Measurements from ENCODE around the gene OR6C70. TPM values are rescaled to one million over a fixed set of nuclear protein-coding genes. Genes with fewer than 3 reads are reported as not detected.

The OR6C70 gene
- total RNA-seq, 3 donors from 2014 or later, result not detected

DNA sequence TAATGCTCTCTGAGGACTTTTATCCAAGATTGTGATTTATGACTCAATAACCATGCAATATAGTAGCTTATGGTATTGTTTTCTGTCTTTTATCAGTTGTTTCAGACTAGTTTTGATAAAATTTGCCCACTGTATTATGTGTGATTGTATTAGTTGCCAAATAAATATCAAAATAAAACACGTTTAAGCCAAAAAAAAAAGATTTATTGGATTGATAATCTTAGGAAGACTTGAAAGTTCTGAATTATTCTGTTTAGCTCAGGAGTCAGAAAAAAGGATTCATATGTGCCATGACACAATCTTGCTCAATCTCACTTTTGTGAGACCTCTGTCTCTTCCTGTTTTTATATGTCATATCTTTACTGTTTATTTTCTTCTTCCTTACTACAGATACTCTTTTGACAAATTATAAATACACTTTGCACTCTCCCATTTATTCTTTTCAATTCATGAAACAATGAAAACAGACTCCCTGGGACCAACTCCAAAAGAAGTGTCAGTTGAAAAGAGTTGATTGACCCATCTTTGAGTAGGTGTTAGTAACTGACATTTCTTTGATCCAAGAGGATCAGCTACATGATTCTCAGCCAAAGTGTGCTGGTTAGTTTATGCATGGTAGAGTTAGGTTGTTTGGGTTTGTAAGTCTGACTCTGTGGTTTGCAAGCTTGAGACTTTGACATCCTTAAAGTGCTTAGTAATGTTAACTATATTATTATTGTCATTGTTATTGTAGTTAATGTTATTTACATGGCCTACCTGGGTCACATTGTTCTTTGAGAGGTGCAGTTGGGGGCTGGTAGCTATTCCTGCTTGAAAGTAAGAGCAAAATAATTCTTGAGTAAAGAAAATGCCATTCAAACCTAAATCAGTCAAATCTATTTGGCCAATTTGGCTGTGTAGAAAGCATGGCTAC is 41.4 kb downstream of the OR6C70 start:
- TF ChIP-seq, protein P1, sequence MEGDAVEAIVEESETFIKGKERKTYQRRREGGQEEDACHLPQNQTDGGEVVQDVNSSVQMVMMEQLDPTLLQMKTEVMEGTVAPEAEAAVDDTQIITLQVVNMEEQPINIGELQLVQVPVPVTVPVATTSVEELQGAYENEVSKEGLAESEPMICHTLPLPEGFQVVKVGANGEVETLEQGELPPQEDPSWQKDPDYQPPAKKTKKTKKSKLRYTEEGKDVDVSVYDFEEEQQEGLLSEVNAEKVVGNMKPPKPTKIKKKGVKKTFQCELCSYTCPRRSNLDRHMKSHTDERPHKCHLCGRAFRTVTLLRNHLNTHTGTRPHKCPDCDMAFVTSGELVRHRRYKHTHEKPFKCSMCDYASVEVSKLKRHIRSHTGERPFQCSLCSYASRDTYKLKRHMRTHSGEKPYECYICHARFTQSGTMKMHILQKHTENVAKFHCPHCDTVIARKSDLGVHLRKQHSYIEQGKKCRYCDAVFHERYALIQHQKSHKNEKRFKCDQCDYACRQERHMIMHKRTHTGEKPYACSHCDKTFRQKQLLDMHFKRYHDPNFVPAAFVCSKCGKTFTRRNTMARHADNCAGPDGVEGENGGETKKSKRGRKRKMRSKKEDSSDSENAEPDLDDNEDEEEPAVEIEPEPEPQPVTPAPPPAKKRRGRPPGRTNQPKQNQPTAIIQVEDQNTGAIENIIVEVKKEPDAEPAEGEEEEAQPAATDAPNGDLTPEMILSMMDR (IDR thresholded peaks at IDR 0.05), result no peak
- no peaks in the 10 kb centered on the region for H3K9me3 ChIP-seq
- ATAC-seq (no peak), DNase-seq (no peak)
- no peak overlapping the region for H3K4me3 ChIP-seq
- no peaks in the 10 kb centered on the region for H3K4me1 ChIP-seq (ENCODE audit: low read depth)
- no peaks in the 10 kb centered on the region for H3K36me3 ChIP-seq (ENCODE audit: low read depth)
- intact Hi-C loops (cut with DNase I, micrococcal nuclease), result no loop called here

DNA sequence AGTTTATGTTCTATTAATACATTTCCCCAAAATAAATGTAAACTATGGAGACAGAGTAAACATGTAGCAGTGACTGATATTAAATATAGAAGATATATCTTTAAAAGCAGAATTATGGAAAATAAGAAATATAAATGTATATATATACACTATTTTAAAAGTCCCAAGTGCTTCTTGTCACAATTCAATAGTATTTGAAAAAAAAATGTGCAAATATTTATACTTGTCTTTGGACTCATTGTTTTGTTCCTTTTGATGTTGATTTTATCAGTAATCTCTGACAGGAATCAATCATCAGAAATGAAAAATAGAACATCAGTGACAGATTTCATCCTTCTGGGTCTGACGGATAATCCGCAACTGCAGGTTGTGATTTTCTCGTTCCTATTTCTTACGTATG is 44.0 kb downstream of the OR6C70 start, which contains the start of gene OR6C76:
Gene OR6C76 (plus strand): TSS at position 301 of the 400 bp plus-strand sequence. CDS start 0 bp downstream, at position 301.
- ATAC-seq (no peak), DNase-seq (no peak)
- intact Hi-C loops (cut with DNase I, micrococcal nuclease), result no loop called here
- TF ChIP-seq, protein P1 (IDR thresholded peaks at IDR 0.05), result no peak
- Histone ChIP-seq H3K4me1 (ENCODE audit: low read depth) (no peaks in the 10 kb centered on the region), H3K9me3 (no peaks in the 10 kb centered on the region), H3K36me3 (ENCODE audit: low read depth) (no peaks in the 10 kb centered on the region), H3K4me3 (no peak within 1 kb of the TSS)

DNA sequence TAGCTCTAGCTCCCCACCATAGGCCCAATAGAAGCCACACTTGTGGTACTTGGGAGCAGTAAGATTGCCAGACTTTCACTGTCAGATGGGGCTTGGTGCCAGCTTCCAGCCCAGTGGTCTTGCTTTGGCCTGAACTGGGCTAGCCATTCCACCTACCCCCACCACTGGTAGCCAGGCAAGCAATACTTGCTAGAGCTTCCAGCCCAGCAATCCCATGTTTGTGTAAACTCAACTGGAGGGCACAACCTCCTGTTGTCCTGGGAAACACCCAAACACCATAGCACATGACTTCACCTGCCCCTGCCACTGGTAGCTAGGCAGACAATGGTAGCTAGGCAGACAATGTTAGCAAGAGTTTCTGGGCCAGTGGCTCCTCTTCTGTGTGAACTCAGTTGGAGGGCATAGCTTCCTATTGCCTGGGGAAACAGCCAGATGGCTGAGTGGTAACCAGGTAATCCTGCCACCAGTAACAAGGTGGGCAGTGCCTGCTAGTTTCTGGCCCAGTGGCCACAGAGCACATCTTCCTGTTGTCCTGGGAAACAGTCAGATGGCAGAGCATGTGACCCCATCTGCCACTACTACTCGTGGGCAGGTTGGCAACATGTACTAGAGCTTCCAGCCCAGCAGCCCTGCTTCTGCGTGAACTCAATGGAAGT is 49.5 kb downstream of the OR6C70 start:
- no peak for ATAC-seq
- TF ChIP-seq, protein P1 (IDR thresholded peaks at IDR 0.05), result no peak
- Histone ChIP-seq H3K4me1 (ENCODE audit: low read depth) (no peaks in the 10 kb centered on the region), H3K4me3 (no peak overlapping the region), H3K9me3 (no peaks in the 10 kb centered on the region), H3K36me3 (ENCODE audit: low read depth) (no peaks in the 10 kb centered on the region)
- no peak for DNase-seq
- intact Hi-C loops (cut with DNase I, micrococcal nuclease), result no loop called here

Other genes starting within 250 kb of the OR6C70 start
- not detected for gene OR10A7, start 249.1 kb downstream of the OR6C70 start, total RNA-seq
- not detected for gene OR6C74, start 225.5 kb downstream of the OR6C70 start, total RNA-seq
- not detected for gene OR6C6, start 173.6 kb downstream of the OR6C70 start, total RNA-seq
- not detected for gene OR6C1, start 155.8 kb downstream of the OR6C70 start, total RNA-seq
- gene OR6C3, start 139.4 kb downstream of the OR6C70 start, total RNA-seq, result not detected
- gene OR6C75, start 107.2 kb downstream of the OR6C70 start, total RNA-seq, result not detected
- not detected for gene OR6C65, start 69.6 kb downstream of the OR6C70 start, total RNA-seq
- gene OR6C76, start 43.9 kb downstream of the OR6C70 start, total RNA-seq, result not detected
- not detected for gene OR6C2, start 26.1 kb downstream of the OR6C70 start, total RNA-seq
- gene OR6C68, start 22.2 kb upstream of the OR6C70 start, total RNA-seq, result not detected
- not detected for gene OR6C4, start 79.5 kb upstream of the OR6C70 start, total RNA-seq
- gene OR2AP1, start 102.3 kb upstream of the OR6C70 start, total RNA-seq, result not detected
- not detected for gene OR10P1, start 166.8 kb upstream of the OR6C70 start, total RNA-seq
- 100 to 1,000 TPM in 1 of 3 donors, 10 to 100 TPM in 2; 16.5 to 449 (median 46.0) TPM for gene ITGA7, start 237.8 kb upstream of the OR6C70 start, total RNA-seq
- 100 to 1,000 TPM; 201 to 285 (median 241) TPM for gene BLOC1S1, start 245.9 kb upstream of the OR6C70 start, total RNA-seq

Data from mucosa of descending colon (tissue), 3 donors.